GM12878 (cell line): ENCODE results near the gene SEC24D. TPM values are rescaled to one million over a fixed set of nuclear protein-coding genes. Genes with fewer than 3 reads are reported as not detected.

ENCODE experiments used
- ATAC-seq: fragments of 200-7000 bp; cut with Tn5 transposase; 3 replicates; pipeline ENCODE4 v1.9.1; 2020; ENCODE audit warnings: mild to moderate bottlenecking, moderate library complexity
- BruUV-seq: library from RNA; stranded (reverse); fragments of 400-500 nt; replicated peaks from 2 replicates; lab custom pipeline; 2021; lab: Mats Ljungman, UMichigan
- CTCF ChIA-PET: fragments of 300-600 bp; sonication (Branson Sonifier 250); formaldehyde crosslinking; extraction: SDS; loops from one replicate; lab custom pipeline; 2021; ENCODE audit warnings: inconsistent platforms; lab: Yijun Ruan, JAX
- POLR2A ChIA-PET: fragments of 350-600 bp; formaldehyde crosslinking; extraction: SDS; loops from one replicate; lab custom pipeline; 2021; ENCODE audit warnings: inconsistent platforms; lab: Charles Lee
- RAD21 ChIA-PET: fragments of 300-600 bp; sonication (Branson Sonifier 250); formaldehyde crosslinking; loops from one replicate; lab custom pipeline; 2023; ENCODE audit warnings: antibody characterized with exemption; ENCODE audit not compliant: unreplicated experiment; lab: Charles Lee
- SMC1A ChIA-PET: fragments of 300-600 bp; sonication (Branson Sonifier 250); formaldehyde crosslinking; loops from one replicate; lab custom pipeline; 2023; ENCODE audit not compliant: unreplicated experiment, uncharacterized antibody; lab: Charles Lee
- DNase-seq: peaks from one replicate; pipeline ENCODE4 v3.0.0-alpha.2; 2011; ENCODE audit warnings: low read depth, low spot score
- FAIRE-seq: peaks from 3 replicates; lab custom pipeline; 2011; peaks lifted over from hg19 to GRCh38; lab: Jason Lieb, UNC
- H2AFZ ChIP-seq: 2 replicates; pipeline ENCODE4 v1.6.0; 2011; ENCODE audit warnings: low read depth, low read length, control low read depth; ENCODE audit not compliant: control insufficient read depth
- H3K27ac ChIP-seq: 2 replicates; pipeline ENCODE4 v1.5.1; 2011; ENCODE audit warnings: control low read depth; ENCODE audit not compliant: control insufficient read depth, insufficient read depth
- H3K27me3 ChIP-seq, 2 experiments: replicated peaks in 1 of 2; 2 replicates each; pipeline versions ENCODE4 v1.6.0 to v1.6.1; 2011; ENCODE audit warnings: low read length in 1 of 2; ENCODE audit not compliant: control insufficient read depth in 2 of 2, insufficient read depth in 2 of 2
- H3K36me3 ChIP-seq, 2 experiments: 2 replicates each; pipeline ENCODE4 v1.5.1; 2011; ENCODE audit warnings: low read length in 1 of 2; ENCODE audit not compliant: control insufficient read depth in 2 of 2, insufficient read depth in 2 of 2
- H3K4me1 ChIP-seq: 2 replicates; pipeline ENCODE4 v1.6.1; 2011; ENCODE audit warnings: mild to moderate bottlenecking, low read length, moderate library complexity, mixed read lengths; ENCODE audit not compliant: control insufficient read depth, insufficient read depth
- H3K4me2 ChIP-seq: 2 replicates; pipeline ENCODE4 v1.6.0; 2011; ENCODE audit warnings: control low read depth; ENCODE audit not compliant: control insufficient read depth, insufficient read depth
- H3K4me3 ChIP-seq: fragments of 200-600 bp; sonication (generic); 2 replicates; pipeline ENCODE4 v1.5.1; 2016
- H3K79me2 ChIP-seq: 2 replicates; pipeline ENCODE4 v1.6.0; 2011; ENCODE audit warnings: low read length; ENCODE audit not compliant: control insufficient read depth, insufficient read depth
- H3K9ac ChIP-seq: 2 replicates; pipeline ENCODE4 v1.8.0; 2011; ENCODE audit warnings: low read length, control low read depth, mixed read lengths; ENCODE audit not compliant: control insufficient read depth, insufficient read depth
- H3K9me3 ChIP-seq: replicated peaks from 3 replicates; pipeline ENCODE4 v1.5.1; 2011; ENCODE audit warnings: mild to moderate bottlenecking, low read length; ENCODE audit not compliant: control insufficient read depth, insufficient read depth
- H4K20me1 ChIP-seq: 2 replicates; pipeline ENCODE4 v1.6.0; 2011; ENCODE audit not compliant: control insufficient read depth, insufficient read depth
- CTCF ChIP-seq, 3 experiments: IDR thresholded peaks in 2 of 3; conservative IDR thresholded peaks in 1 of 3; 2 replicates each; pipeline ENCODE4 v1.5.1; 2011; ENCODE audit warnings: low read depth in 3 of 3, low read length in 3 of 3, mild to moderate bottlenecking in 3 of 3, control low read depth in 2 of 3, moderate library complexity in 2 of 3, inconsistent platforms in 1 of 3, mixed read lengths in 1 of 3; ENCODE audit not compliant: control insufficient read depth in 2 of 3, insufficient read depth in 1 of 3; ENCODE audit errors: extremely low read depth in 1 of 3
- ETV6 ChIP-seq, 2 experiments: fragments of 450-650 bp in 1 of 2; IDR thresholded peaks in 1 of 2; conservative IDR thresholded peaks in 1 of 2; 2 replicates each; pipeline ENCODE4 v1.6.1; 2014; ENCODE audit warnings: antibody characterized with exemption in 1 of 2, borderline replicate concordance in 1 of 2, low read depth in 1 of 2, mild to moderate bottlenecking in 1 of 2, moderate library complexity in 1 of 2
- RAD21 ChIP-seq: IDR thresholded peaks from 2 replicates; pipeline ENCODE4 v1.6.1; 2011; ENCODE audit warnings: mild to moderate bottlenecking, low read depth, low read length, moderate library complexity; ENCODE audit not compliant: insufficient read depth
- SMC3 ChIP-seq: IDR thresholded peaks from 2 replicates; pipeline ENCODE4 v1.6.1; 2011; ENCODE audit warnings: low read length, improper control_type of control experiment, borderline replicate concordance
- ZZZ3 ChIP-seq: IDR thresholded peaks from 2 replicates; pipeline ENCODE4 v1.6.1; 2011; ENCODE audit warnings: low read depth; ENCODE audit not compliant: control insufficient read depth, insufficient read length
- WGBS: methylation state at CpG from one replicate; pipeline ENCODE4 v1.1.6; 2016; ENCODE audit warnings: low lambda C conversion rate; ENCODE audit not compliant: insufficient replicate concordance, insufficient coverage; ENCODE audit errors: missing lambda C conversion rate; 5-methylcytosine and 5-hydroxymethylcytosine counted together
- in situ Hi-C: fragments of 300-500 bp; cut with MboI; formaldehyde crosslinking; loops from 9 replicates; pipeline ENCODE4 v1.14.3; 2018; ENCODE audit warnings: mixed read lengths
- intact Hi-C: fragments of 100-400 bp; cut with micrococcal nuclease; formaldehyde crosslinking; loops from one replicate; pipeline ENCODE4 v1.14.2; 2022; ENCODE audit not compliant: unreplicated experiment
- polyA plus RNA-seq, 11 experiments: library from polyadenylated mRNA; depleted of rRNA in 4 of 11; unstranded in 6 of 11; stranded (reverse) in 5 of 11; fragments of >200 nt; fragmentation: Nextera tagmentation in 4 of 11; fragmentation: Illumina TruSeq in 1 of 11; extraction: Ambion mirVana in 4 of 11; extraction: Trizol in 1 of 11; gene quantifications; 1 replicate in 1 of 11; 2 replicates in 10 of 11; pipeline versions ENCODE4 v1.2.1 to v1.2.3, GENCODE V29; 2011 to 2016; ENCODE audit warnings: inconsistent platforms in 2 of 11, missing spikeins in 2 of 11, low read depth in 1 of 11
- total RNA-seq, 4 experiments: library from RNA; depleted of rRNA in 3 of 4; stranded (reverse); fragments of >200 nt in 3 of 4; fragmentation: Illumina TruSeq in 1 of 4; extraction: Trizol in 1 of 4; gene quantifications; 2 replicates each; pipeline versions ENCODE4 v1.2.1 to v1.2.3, GENCODE V29; 2013 to 2021

Gene SEC24D
- total and polyA plus RNA-seq, 10 of the 15 experiments (the other 5 are each of a cell fraction or from before 2014, with no cell fraction given) = 12.8 to 61.9 (median 25.6) TPM

GRCh38 chr4:118772081-118772766, 63.7 kb downstream of the SEC24D start:
- ATAC-seq = peak; percentile 90
- TF ChIP-seq RAD21 = peak; percentile 76
- peak; percentile 56; the same call in 1 of the 2 replicates for TF ChIP-seq SMC3
- peak; percentile 26 to 72 (median 53); a peak in 5 of 6 replicates for TF ChIP-seq CTCF (IDR thresholded peaks at IDR 0.05 in 2 of 3, conservative IDR thresholded peaks at IDR 0.05 in 1 of 3; ENCODE audit: control insufficient read depth in 2 of 3, extremely low read depth in 1 of 3, insufficient read depth in 1 of 3, low read depth in 3 of 3, low read length in 3 of 3)
- TF ChIP-seq ZZZ3 = no peak
- no peak for TF ChIP-seq ETV6 (conservative IDR thresholded peaks at IDR 0.05 in 1 of 2, IDR thresholded peaks at IDR 0.05 in 1 of 2; ENCODE audit: borderline replicate concordance in 1 of 2, low read depth in 1 of 2)
- TF ChIP-seq, all 136 proteins: peak for 3
- intact Hi-C loops = loop anchor here (1.0 to 10.0 kb wide), 5 partner anchors 93 to 513 kb away; no protein-coding TSS in a partner anchor
- ChIA-PET CTCF (interaction anchor here (0.6 to 9.9 kb wide), 34 partner anchors 10 to 526 kb away, joined by 3 to 121 read pairs (median 4); partner anchors contain the start of genes SEC24D and SYNPO2), POLR2A (no interaction called here), RAD21 (interaction anchor here (0.7 to 1.2 kb wide), 10 partner anchors 17 to 196 kb away, joined by 3 to 6 read pairs (median 3); no protein-coding TSS in a partner anchor), SMC1A (interaction anchor here (0.7 to 2.5 kb wide), 10 partner anchors 10 to 119 kb away, joined by 3 to 21 read pairs (median 4); partner anchors contain the start of gene SYNPO2)
- H3K27ac ChIP-seq = no peak overlapping the region
- H3K9me3 ChIP-seq = no peaks in the 10 kb centered on the region
- H3K79me2 ChIP-seq = no peaks in the 10 kb centered on the region
- no peak overlapping the region for H3K4me3 ChIP-seq
- no peaks in the 10 kb centered on the region for H3K4me1 ChIP-seq
- H3K4me2 ChIP-seq = no peak overlapping the region
- FAIRE-seq = peak; percentile 91
- no peak overlapping the region for H3K9ac ChIP-seq
- H3K36me3 ChIP-seq = peaks cover 0 to 8% of the 10 kb centered on the region in 2 experiments; a peak in 3 of 4 replicates
- H2AFZ ChIP-seq = no peak overlapping the region
- in situ Hi-C loops = loop anchor here (5.0 kb wide), 1 partner anchor 110 kb away; no protein-coding TSS in a partner anchor
- DNase-seq = no peak
- no TSS peak for BruUV-seq
- no peaks in the 10 kb centered on the region for H4K20me1 ChIP-seq
- 72% methylated on average over 7 of the region's 7 CpGs for WGBS
- H3K27me3 ChIP-seq = no peaks in the 10 kb centered on the region
